ENCODE data around the gene CCPG1.
"Not testable (repeated sequence)": the region's sequence is repeated elsewhere in the genome, so short reads cannot be mapped to it uniquely, and the experiment has no call there.

The CCPG1 gene

GRCh38 chr15:55408012-55408928 is at the start of gene CCPG1, which contains the start of gene PIERCE2:
Gene CCPG1 (minus strand): TSS chr15:55408359. CDS start chr15:55389424, 18,935 bp downstream.
Gene PIERCE2 (plus strand): TSS chr15:55408495. CDS start chr15:55408769, 274 bp downstream.
- DNase-seq, result peak; percentile 93 to 94

GRCh38 chr15:55457401-55458022 is 49.4 kb upstream of the CCPG1 start:
- DNase-seq, result peak; percentile 45 to 50

- DNase-seq, result not testable (repeated sequence)
Measured at GRCh38 chr15:55447030-55447394, 38.9 kb upstream of the CCPG1 start.

- DNase-seq, result not testable (repeated sequence)
Measured at GRCh38 chr15:55446379-55447029, 38.3 kb upstream of the CCPG1 start.

- not testable (repeated sequence) for DNase-seq
Measured at GRCh38 chr15:55445936-55446335, 37.8 kb upstream of the CCPG1 start.

- DNase-seq, result not testable (repeated sequence)
Measured at GRCh38 chr15:55443141-55443540, 35.0 kb upstream of the CCPG1 start.

GRCh38 chr15:55434989-55435825 is 27.0 kb upstream of the CCPG1 start:
- peak; percentile 13 to 28 for DNase-seq

GRCh38 chr15:55422089-55422488 is 13.9 kb upstream of the CCPG1 start:
- no peak for DNase-seq

GRCh38 chr15:55420171-55420866 is 12.2 kb upstream of the CCPG1 start:
- no peak for DNase-seq

GRCh38 chr15:55417678-55418077 is 9.5 kb upstream of the CCPG1 start:
- not testable (repeated sequence) for DNase-seq

- not testable (repeated sequence) for DNase-seq
Measured at GRCh38 chr15:55408976-55409375, 817 bp upstream of the CCPG1 start.

- DNase-seq, result no peak
Measured at GRCh38 chr15:55407498-55408011, 604 bp downstream of the CCPG1 start.

- no peak for DNase-seq
Measured at GRCh38 chr15:55403531-55403930, 4.6 kb downstream of the CCPG1 start.

GRCh38 chr15:55402707-55403106 is 5.5 kb downstream of the CCPG1 start:
- no peak for DNase-seq

- DNase-seq, result no peak
Measured at GRCh38 chr15:55401786-55402246, 6.3 kb downstream of the CCPG1 start.

- DNase-seq, result not testable (repeated sequence)
Measured at GRCh38 chr15:55400050-55400449, 8.1 kb downstream of the CCPG1 start.

GRCh38 chr15:55398243-55398642 is 9.9 kb downstream of the CCPG1 start:
- DNase-seq, result no peak

GRCh38 chr15:55394694-55395093 is 13.5 kb downstream of the CCPG1 start:
- DNase-seq, result no peak

GRCh38 chr15:55389264-55389607 is 18.9 kb downstream of the CCPG1 start:
- no peak for DNase-seq

- DNase-seq, result no peak
Measured at GRCh38 chr15:55387027-55387426, 21.1 kb downstream of the CCPG1 start.

GRCh38 chr15:55383687-55384086 is 24.5 kb downstream of the CCPG1 start:
- DNase-seq, result no peak

GRCh38 chr15:55381595-55381994 is 26.6 kb downstream of the CCPG1 start:
- DNase-seq, result no peak
